Activated CD8-positive, alpha-beta T cell treated with anti-CD3 and anti-CD28 coated beads for 36 hours (primary cell): Measurements from ENCODE around the gene TNNI2. TPM values are rescaled to one million over a fixed set of nuclear protein-coding genes. Genes with fewer than 3 reads are reported as not detected.

Experiments used
- ATAC-seq: fragments of 200-7000 bp; cut with Tn5 transposase; one replicate; pipeline ENCODE4 v1.10.0; 2021; ENCODE audit warnings: mild to moderate bottlenecking, moderate library complexity
- CTCF ChIA-PET: fragments of 350-600 bp; sonication (Branson Sonifier 250); formaldehyde crosslinking; loops from one replicate; lab custom pipeline; 2021; ENCODE audit warnings: antibody characterized with exemption; lab: Charles Lee
- POLR2A ChIA-PET: fragments of 350-600 bp; sonication (Branson Sonifier 250); formaldehyde crosslinking; loops from one replicate; lab custom pipeline; 2021; ENCODE audit warnings: antibody characterized with exemption; lab: Charles Lee
- DNase-seq: peaks from one replicate; pipeline ENCODE4 v3.0.0-alpha.2; 2020
- H3K27ac Mint-ChIP-seq: one replicate; pipeline ENCODE4 v1.8.0; 2021; ENCODE audit warnings: mild to moderate bottlenecking, mixed read lengths
- H3K27me3 Mint-ChIP-seq: one replicate; pipeline ENCODE4 v1.8.0; 2021; ENCODE audit warnings: mixed read lengths
- H3K36me3 Mint-ChIP-seq: one replicate; pipeline ENCODE4 v1.8.0; 2021; ENCODE audit warnings: low read depth, mixed read lengths
- H3K4me1 Mint-ChIP-seq: one replicate; pipeline ENCODE4 v1.8.0; 2021; ENCODE audit warnings: low read depth, mixed read lengths
- H3K4me3 Mint-ChIP-seq: one replicate; pipeline ENCODE4 v1.8.0; 2021; ENCODE audit warnings: mild to moderate bottlenecking, moderate library complexity, mixed read lengths
- H3K9me3 Mint-ChIP-seq: one replicate; pipeline ENCODE4 v1.8.0; 2021; ENCODE audit warnings: mixed read lengths
- intact Hi-C: fragments of 100-400 bp; cut with micrococcal nuclease; formaldehyde crosslinking; loops from one replicate; pipeline ENCODE4 v1.10.0; 2022
- total RNA-seq, 2 experiments: library from RNA; stranded (reverse); gene quantifications; one replicate each; pipeline ENCODE4 v1.2.3, GENCODE V29; 2021
- TF ChIP-seq, protein P1 (sequence below): fragments of 200-600 bp; IDR thresholded peaks from one replicate; pipeline ENCODE4 v1.8.0; 2022; ENCODE audit warnings: antibody characterized with exemption, mild to moderate bottlenecking

The TNNI2 gene
- total RNA-seq, 2 experiments from 2014 or later, result 0.92 TPM; not detected in 1

DNA sequence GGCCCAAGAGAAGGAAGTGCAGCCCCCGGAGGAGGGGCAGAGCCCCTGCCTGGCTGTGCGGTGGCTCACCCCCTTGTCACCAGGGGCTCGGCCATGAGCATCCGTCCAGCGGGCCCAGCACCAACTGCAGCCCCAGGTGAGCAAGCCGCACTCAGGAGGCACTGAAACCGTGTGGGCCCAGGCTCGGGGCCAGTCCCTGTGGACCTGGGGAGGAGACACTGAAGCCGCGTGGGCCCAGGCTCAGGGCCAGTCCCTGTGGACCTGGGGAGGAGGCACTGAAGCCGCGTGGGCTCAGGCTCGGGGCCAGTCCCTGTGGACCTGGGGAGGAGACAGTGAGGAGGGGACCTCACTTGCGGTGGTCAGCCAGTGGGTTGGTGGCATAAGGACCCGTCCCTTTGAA, 28.0 kb downstream of the TNNI2 start:
- Mint-ChIP-seq H3K27me3 (no peaks in the 10 kb centered on the region), H3K27ac (no peak overlapping the region), H3K9me3 (no peaks in the 10 kb centered on the region), H3K36me3 (peaks cover 2% of the 10 kb centered on the region), H3K4me1 (peaks cover 42% of the 10 kb centered on the region), H3K4me3 (no peak overlapping the region)
- ATAC-seq, result no peak
- intact Hi-C loops, result no loop called here
- ChIA-PET CTCF (interaction anchor here (0.8 to 1.5 kb wide), 2 partner anchors 10 to 15 kb away, joined by 3 to 5 read pairs; no protein-coding TSS in a partner anchor), POLR2A (interaction anchor here (1.6 kb wide), 1 partner anchor 14 kb away, joined by 5 read pairs; the partner anchor contains the start of gene LSP1)
- DNase-seq, result no peak
- TF ChIP-seq, protein P1, sequence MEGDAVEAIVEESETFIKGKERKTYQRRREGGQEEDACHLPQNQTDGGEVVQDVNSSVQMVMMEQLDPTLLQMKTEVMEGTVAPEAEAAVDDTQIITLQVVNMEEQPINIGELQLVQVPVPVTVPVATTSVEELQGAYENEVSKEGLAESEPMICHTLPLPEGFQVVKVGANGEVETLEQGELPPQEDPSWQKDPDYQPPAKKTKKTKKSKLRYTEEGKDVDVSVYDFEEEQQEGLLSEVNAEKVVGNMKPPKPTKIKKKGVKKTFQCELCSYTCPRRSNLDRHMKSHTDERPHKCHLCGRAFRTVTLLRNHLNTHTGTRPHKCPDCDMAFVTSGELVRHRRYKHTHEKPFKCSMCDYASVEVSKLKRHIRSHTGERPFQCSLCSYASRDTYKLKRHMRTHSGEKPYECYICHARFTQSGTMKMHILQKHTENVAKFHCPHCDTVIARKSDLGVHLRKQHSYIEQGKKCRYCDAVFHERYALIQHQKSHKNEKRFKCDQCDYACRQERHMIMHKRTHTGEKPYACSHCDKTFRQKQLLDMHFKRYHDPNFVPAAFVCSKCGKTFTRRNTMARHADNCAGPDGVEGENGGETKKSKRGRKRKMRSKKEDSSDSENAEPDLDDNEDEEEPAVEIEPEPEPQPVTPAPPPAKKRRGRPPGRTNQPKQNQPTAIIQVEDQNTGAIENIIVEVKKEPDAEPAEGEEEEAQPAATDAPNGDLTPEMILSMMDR, result no peak

DNA sequence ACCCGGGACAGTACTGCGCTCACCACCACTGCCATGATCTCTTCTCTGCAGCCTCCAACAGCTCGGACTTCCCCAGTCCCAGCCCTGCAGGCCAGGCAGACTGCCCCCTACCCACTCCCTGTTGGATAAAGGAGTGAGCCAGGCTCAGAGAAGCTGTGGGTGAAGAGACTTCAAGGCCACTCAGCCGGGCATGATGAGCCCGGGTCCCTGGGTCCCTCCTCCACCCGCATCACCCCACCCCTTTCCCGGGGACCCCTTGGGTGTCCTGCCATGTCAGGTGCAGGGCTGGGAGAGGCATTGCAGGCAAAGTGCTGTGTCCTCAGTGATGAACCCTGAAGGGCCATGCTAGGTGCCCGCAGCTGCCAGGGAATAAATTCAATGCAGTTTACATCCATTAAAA, 28.6 kb downstream of the TNNI2 start:
- no peaks in the 10 kb centered on the region for H3K9me3 Mint-ChIP-seq
- H3K4me1 Mint-ChIP-seq, result peaks cover 47% of the 10 kb centered on the region
- H3K36me3 Mint-ChIP-seq, result peaks cover 2% of the 10 kb centered on the region
- ChIA-PET POLR2A (interaction anchor here (1.1 to 1.6 kb wide), 2 partner anchors 9 to 14 kb away, joined by 3 to 5 read pairs; partner anchors contain the start of gene LSP1), CTCF (interaction anchor here (0.8 to 1.2 kb wide), 2 partner anchors 9 to 15 kb away, joined by 3 read pairs; no protein-coding TSS in a partner anchor)
- no peak overlapping the region for H3K27ac Mint-ChIP-seq
- DNase-seq, result no peak
- ATAC-seq, result no peak
- TF ChIP-seq, protein P1, result no peak
- intact Hi-C loops, result no loop called here
- no peaks in the 10 kb centered on the region for H3K27me3 Mint-ChIP-seq
- no peak overlapping the region for H3K4me3 Mint-ChIP-seq

DNA sequence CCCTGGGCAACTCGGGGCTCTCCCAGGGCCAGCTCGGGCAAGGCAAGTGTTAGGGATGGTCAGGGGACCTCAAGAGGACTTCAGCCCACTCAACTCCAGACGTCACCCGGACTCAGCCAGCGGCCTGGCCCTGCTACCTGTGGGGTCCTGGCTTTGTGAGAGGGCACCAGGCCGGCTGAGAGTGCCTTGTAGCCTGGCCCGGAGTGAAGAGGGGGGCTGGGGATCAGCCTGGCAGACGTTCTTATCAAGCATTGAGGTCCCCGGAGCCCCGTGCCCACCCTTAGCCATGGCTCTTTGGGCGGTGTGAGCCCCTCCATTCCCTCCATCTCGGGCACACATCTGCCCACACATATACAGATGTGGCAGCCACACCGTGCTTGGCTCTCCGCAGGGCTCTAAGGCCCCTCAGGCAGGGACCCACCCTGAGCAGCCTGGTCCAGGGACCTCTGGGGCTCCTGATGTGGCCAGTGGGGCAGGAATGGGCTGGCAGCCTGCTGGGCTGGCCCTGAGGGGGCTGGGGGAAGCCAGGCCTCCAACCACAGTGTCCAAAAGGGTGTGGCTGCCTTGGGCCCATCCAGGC, 29.4 kb downstream of the TNNI2 start:
- no peak overlapping the region for H3K27ac Mint-ChIP-seq
- ATAC-seq (no peak), DNase-seq (no peak)
- no peaks in the 10 kb centered on the region for H3K27me3 Mint-ChIP-seq
- TF ChIP-seq, protein P1, result no peak
- H3K9me3 Mint-ChIP-seq, result no peaks in the 10 kb centered on the region
- H3K4me3 Mint-ChIP-seq, result no peak overlapping the region
- peaks cover 2% of the 10 kb centered on the region for H3K36me3 Mint-ChIP-seq
- CTCF ChIA-PET, result interaction anchor here (1.2 kb wide), 1 partner anchor 14 kb away, joined by 3 read pairs; no protein-coding TSS in a partner anchor
- H3K4me1 Mint-ChIP-seq, result peaks cover 54% of the 10 kb centered on the region
- intact Hi-C loops, result no loop called here
- POLR2A ChIA-PET, result interaction anchor here (1.1 to 1.6 kb wide), 3 partner anchors 10 to 118 kb away, joined by 3 to 5 read pairs (median 3); partner anchors contain the start of gene LSP1

DNA sequence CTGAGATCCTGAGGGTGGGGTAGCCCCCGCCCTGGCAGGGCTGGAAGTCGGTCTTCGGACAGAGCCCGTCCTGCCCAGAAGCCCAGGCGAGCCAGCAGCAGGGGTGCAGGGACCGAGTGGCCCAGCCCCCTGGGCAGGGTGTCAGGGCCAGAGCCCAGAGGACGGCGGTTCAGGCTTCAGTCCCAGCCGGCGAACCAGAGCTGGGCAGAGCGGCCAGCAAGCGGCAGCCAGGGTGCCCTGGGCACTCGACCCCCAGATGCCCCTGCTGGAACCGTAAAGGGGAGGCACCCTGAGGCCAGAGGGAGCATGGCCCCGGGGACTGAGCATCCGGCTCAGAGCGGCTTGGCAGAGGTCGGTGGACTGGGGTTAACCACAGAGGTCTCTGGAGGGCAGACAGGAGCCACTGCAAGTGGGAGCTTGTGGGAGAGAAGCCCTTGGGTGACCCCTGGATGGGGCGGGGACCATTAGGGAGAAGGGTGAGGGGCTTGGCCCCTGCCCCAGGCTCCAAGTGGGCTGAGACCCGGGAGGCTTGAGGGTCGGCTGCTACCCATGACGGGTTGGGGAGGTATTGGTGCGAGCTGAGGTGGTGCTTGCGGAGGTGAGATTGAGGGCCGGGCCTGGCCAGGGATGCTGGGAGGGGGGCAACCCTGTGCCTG, 30.0 kb downstream of the TNNI2 start:
- CTCF ChIA-PET, result interaction anchor here (1.2 to 2.8 kb wide), 4 partner anchors 13 to 36 kb away, joined by 4 to 34 read pairs (median 7); partner anchors contain the start of gene LSP1

More for the DNA sequence above, 30.0 kb downstream of the TNNI2 start:
- Mint-ChIP-seq H3K4me1 (peaks cover 55% of the 10 kb centered on the region), H3K4me3 (no peak overlapping the region), H3K27me3 (no peaks in the 10 kb centered on the region), H3K36me3 (peaks cover 2% of the 10 kb centered on the region), H3K9me3 (no peaks in the 10 kb centered on the region), H3K27ac (no peak overlapping the region)
- intact Hi-C loops, result no loop called here
- ATAC-seq (no peak), DNase-seq (no peak)
- POLR2A ChIA-PET, result interaction anchor here (0.9 to 3.1 kb wide), 5 partner anchors 9 to 117 kb away, joined by 3 to 20 read pairs (median 5); partner anchors contain the start of gene LSP1
- TF ChIP-seq, protein P1, result no peak
